ENCODE measurements around the gene CYP27C1. TPM values are rescaled to one million over a fixed set of nuclear protein-coding genes. Genes with fewer than 3 reads are reported as not detected.

Gene CYP27C1
- polyA plus RNA-seq (2012; ENCODE audit: insufficient read depth, insufficient read length, low read depth), result not detected

GRCh38 chr2:127220102-127220767 lies at the start of gene CYP27C1:
CYP27C1 (minus strand) TSS chr2:127220299; CDS start chr2:127220270, 29 bp downstream.
- Histone ChIP-seq H3K36me3 (no peaks in the 10 kb centered on the region), H3K4me1 (no peaks in the 10 kb centered on the region), H3K4me3 (ENCODE audit: low read depth, low read length) (peak within 1 kb of the TSS; percentile 31), H3K27me3 (peaks cover 19% of the 10 kb centered on the region), H3K9me3 (no peaks in the 10 kb centered on the region)
- no peak for DNase-seq
- TF ChIP-seq, protein P1, sequence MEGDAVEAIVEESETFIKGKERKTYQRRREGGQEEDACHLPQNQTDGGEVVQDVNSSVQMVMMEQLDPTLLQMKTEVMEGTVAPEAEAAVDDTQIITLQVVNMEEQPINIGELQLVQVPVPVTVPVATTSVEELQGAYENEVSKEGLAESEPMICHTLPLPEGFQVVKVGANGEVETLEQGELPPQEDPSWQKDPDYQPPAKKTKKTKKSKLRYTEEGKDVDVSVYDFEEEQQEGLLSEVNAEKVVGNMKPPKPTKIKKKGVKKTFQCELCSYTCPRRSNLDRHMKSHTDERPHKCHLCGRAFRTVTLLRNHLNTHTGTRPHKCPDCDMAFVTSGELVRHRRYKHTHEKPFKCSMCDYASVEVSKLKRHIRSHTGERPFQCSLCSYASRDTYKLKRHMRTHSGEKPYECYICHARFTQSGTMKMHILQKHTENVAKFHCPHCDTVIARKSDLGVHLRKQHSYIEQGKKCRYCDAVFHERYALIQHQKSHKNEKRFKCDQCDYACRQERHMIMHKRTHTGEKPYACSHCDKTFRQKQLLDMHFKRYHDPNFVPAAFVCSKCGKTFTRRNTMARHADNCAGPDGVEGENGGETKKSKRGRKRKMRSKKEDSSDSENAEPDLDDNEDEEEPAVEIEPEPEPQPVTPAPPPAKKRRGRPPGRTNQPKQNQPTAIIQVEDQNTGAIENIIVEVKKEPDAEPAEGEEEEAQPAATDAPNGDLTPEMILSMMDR (IDR thresholded peaks at IDR 0.05; ENCODE audit: low read depth, low read length), result no peak

DNA sequence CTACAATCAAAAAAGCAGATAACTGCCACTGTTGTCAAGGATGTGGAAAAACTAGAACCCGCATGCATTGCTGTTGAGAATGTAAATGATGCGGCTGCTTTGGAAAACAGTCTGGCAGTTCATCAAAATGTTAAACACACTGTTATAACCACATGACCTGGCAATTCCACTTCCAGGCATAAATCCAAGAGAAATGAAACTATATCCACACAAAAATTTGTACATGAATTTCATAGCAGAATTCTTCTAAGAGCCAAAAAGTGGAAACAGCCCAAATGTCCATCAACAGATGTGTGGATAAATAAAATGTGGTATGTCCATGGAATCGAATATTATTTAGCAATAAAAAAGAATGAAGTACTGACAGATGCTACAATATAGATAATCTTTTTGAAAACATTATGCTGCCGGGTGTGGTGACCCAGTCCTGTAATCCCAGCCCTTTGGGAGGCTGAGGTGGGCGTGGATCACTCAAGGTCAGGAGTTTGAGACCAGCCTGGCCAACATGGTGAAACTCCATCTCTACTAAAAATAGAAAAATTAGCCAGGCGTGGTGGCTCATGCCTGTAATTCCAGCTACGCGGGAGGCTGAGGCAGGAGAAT lies 41.8 kb upstream of the CYP27C1 start:
- no peaks in the 10 kb centered on the region for H3K36me3 ChIP-seq

DNA sequence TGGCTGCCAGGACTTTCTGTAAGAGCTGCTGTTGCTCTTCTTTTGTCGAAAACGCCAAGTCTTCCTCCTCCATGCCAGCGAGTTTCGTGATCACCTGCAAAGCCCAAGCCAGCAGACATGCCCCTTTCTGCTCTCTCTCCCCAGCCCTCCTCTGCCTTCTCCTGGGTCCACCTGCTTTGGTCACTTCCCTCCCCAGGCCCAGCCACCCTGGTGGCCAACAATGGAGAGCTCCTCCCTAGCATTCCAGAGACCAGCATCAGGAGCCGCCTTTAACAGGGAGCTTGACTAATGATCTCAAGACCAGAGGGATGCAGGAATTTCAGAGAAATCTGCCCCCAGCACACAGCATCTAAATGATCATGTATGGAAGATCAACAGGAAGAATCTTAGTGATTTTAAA lies 39.3 kb upstream of the CYP27C1 start:
- H3K36me3 ChIP-seq, result no peaks in the 10 kb centered on the region
- no peaks in the 10 kb centered on the region for H3K4me1 ChIP-seq
- H3K4me3 ChIP-seq (ENCODE audit: low read depth, low read length), result no peak overlapping the region
- DNase-seq, result no peak
- H3K27me3 ChIP-seq, result no peaks in the 10 kb centered on the region
- TF ChIP-seq, protein P1 (IDR thresholded peaks at IDR 0.05; ENCODE audit: low read depth, low read length), result no peak
- H3K9me3 ChIP-seq, result no peaks in the 10 kb centered on the region

More for the DNA sequence above, 41.8 kb upstream of the CYP27C1 start:
- Histone ChIP-seq H3K27me3 (no peaks in the 10 kb centered on the region), H3K9me3 (no peaks in the 10 kb centered on the region), H3K4me1 (no peaks in the 10 kb centered on the region), H3K4me3 (ENCODE audit: low read depth, low read length) (no peak overlapping the region)
- TF ChIP-seq, protein P1 (IDR thresholded peaks at IDR 0.05; ENCODE audit: low read depth, low read length), result no peak
- no peak for DNase-seq

- H3K36me3 ChIP-seq, result no peaks in the 10 kb centered on the region
- H3K4me1 ChIP-seq, result no peaks in the 10 kb centered on the region
- TF ChIP-seq, protein P1 (IDR thresholded peaks at IDR 0.05; ENCODE audit: low read depth, low read length), result no peak
- no peak overlapping the region for H3K4me3 ChIP-seq (ENCODE audit: low read depth, low read length)
- no peaks in the 10 kb centered on the region for H3K27me3 ChIP-seq
- H3K9me3 ChIP-seq, result no peaks in the 10 kb centered on the region
- no peak for DNase-seq
Measured at GRCh38 chr2:127256866-127257265, 36.8 kb upstream of the CYP27C1 start.

DNA sequence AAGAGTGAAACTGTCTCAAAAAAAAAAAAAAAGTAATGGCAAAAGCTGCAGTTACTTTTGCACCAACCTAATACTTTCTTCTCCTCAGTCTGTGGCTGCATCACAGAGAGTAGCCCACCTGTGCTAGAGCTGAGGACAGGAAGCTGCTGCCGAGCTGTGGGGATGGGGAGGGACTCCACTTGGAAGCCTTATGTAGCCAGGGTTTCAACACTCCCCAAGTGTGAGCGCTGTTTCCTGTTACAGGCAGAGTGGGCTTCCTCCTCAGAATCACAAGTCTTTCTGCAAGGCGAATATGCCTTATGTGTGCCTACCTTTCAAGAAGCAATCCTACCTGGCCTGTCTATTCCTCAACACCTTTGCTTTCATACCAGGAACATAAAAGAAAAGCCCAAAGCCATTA lies 36.3 kb upstream of the CYP27C1 start:
- H3K27me3 ChIP-seq, result no peaks in the 10 kb centered on the region
- TF ChIP-seq, protein P1 (IDR thresholded peaks at IDR 0.05; ENCODE audit: low read depth, low read length), result no peak
- H3K4me3 ChIP-seq (ENCODE audit: low read depth, low read length), result no peak overlapping the region
- H3K9me3 ChIP-seq, result no peaks in the 10 kb centered on the region
- H3K36me3 ChIP-seq, result no peaks in the 10 kb centered on the region
- no peak for DNase-seq
- no peaks in the 10 kb centered on the region for H3K4me1 ChIP-seq

DNA sequence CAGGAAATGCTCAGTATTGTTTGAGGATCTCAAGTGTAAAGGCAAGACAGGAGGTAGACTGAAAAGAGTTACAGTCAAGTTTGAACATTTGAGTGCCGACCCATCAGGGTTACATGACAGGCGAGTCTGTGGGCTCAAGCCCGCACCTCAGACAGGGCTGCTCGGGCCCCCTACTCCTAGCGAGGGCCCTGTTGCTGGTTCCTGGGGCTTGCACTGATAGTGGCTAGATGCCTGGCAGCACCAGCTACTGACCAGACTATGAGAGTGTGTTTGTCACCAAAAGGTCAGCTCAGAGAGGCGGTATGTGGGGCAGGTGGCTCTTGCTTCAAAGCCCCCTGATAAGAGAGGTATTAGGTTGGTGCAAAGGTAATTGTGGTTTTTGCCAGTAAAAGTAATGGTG lies 35.6 kb upstream of the CYP27C1 start:
- TF ChIP-seq, protein P1 (IDR thresholded peaks at IDR 0.05; ENCODE audit: low read depth, low read length), result no peak
- no peaks in the 10 kb centered on the region for H3K36me3 ChIP-seq

More for the DNA sequence above, 35.6 kb upstream of the CYP27C1 start:
- DNase-seq, result no peak
- no peaks in the 10 kb centered on the region for H3K4me1 ChIP-seq
- H3K4me3 ChIP-seq (ENCODE audit: low read depth, low read length), result no peak overlapping the region
- H3K27me3 ChIP-seq, result no peaks in the 10 kb centered on the region
- H3K9me3 ChIP-seq, result no peaks in the 10 kb centered on the region

All from BE2C (cell line).